Stimulated activated CD8-positive, alpha-beta memory T cell treated with anti-CD3 and anti-CD28 coated beads, Interleukin-4, amount 100 ng/mL, for 24 hours (primary cell): ENCODE data around the gene VASN.

ENCODE experiments used
- DNase-seq: peaks from one replicate; pipeline ENCODE4 v3.0.0-alpha.2; 2020; ENCODE audit warnings: low read depth

Gene VASN

DNA sequence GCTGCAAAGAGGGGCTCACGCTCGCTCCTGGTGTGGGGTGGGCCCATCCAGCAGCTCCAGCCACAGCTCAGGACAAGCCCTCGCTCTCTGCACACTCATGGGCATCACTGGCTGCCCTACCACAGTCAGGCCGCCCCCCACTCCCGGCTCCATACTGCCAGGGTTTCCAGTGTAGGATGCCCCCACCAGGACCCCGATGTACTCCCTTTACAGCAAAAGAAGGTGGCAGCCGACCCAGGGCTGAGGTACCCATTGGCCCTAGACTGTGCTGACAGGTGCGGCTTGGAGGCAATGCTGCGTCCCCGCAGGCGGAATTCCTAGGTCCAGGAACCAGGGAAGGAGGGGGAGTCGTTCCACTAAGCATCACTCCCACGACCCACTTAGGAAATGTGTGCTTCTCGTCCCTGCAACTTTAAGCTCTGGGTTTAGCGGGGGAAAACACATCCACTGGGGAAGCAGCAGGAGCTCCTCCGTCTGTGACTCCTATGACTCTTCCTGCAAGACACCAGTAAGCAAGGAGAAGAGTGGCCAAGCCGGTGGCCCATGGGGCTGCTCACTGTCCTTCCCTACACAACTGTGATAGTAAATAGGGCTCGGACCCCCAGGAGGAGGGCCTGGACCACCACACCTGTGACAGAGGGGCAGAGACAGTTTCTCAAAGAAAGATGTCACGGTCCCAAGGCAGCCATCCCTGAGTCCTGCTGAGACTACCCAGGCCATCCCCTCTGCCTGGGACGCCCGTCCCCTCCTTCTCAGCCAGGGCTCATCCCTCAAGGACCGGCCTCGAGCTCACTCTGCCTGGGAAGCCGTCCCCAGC lies 31.7 kb downstream of the VASN start:
- DNase-seq: no peak

DNA sequence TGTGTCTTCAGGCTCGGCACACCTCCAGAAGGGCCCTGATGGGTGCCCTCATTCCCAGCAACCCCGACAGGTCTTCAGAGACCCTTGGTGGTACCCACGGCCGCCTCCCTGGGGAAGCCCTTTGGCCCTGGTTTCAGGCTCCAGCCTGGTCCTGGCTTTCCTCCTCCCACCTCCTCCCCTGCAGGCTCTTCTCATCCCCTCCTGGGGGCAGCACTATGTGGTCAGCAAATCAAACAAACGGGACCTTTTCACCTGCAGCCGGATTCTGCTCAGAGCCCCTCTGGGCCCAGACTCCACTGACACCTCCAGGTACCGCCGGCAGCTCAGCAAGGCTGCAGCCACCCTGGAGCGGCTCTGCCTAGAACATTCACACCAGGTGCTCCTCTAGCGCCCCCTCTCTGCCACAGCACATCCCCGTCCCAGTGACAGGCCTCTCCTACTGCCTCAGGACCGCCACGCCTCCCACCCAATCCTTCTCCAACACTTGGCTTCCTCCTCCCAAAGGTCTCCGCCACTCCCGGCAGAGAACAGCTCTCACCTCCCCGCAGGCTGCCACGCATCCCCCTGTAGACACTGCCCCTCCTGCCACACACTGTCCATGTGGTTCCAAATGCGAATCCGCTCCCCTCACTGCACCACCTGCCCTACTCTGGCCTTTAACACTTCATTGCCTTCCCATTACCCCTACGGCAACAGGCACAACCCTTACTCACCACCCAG lies 32.8 kb downstream of the VASN start:
- DNase-seq: no peak

DNA sequence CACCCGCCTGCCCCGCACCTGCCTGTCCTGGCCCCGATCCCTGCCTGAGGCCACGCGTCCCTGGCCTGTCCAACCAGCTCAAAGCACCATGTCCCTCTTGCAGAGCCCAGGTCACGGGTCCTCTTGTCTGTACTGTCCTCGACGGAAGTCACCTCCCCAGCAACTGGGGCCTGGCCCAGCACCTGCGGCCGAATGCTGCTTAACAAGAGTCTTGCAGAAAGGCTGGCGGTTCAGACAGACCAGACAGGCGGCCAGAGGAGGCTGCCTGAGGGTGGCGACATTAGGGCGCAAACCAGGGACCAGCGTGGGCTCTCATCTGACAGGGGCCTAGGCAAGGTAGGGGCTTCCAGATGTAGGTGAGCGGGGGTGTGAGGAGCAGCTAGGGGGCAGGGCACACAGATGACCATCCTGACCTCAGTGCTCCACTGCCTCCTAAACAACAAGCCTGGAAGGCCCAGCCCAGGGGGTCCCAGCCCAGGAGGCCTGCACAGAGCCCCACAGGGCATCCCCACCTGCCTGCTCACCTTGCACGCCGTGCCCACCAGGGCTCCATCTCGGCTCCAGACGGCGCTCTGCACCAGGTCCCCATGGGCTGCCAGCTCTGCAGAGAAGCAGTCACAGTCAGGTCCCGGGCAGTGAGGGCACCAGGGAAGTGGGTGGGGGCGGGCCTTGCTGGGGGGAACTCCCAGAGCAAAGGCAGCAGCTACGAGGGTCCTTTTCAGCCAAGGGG lies 33.5 kb downstream of the VASN start:
- DNase-seq: no peak

DNA sequence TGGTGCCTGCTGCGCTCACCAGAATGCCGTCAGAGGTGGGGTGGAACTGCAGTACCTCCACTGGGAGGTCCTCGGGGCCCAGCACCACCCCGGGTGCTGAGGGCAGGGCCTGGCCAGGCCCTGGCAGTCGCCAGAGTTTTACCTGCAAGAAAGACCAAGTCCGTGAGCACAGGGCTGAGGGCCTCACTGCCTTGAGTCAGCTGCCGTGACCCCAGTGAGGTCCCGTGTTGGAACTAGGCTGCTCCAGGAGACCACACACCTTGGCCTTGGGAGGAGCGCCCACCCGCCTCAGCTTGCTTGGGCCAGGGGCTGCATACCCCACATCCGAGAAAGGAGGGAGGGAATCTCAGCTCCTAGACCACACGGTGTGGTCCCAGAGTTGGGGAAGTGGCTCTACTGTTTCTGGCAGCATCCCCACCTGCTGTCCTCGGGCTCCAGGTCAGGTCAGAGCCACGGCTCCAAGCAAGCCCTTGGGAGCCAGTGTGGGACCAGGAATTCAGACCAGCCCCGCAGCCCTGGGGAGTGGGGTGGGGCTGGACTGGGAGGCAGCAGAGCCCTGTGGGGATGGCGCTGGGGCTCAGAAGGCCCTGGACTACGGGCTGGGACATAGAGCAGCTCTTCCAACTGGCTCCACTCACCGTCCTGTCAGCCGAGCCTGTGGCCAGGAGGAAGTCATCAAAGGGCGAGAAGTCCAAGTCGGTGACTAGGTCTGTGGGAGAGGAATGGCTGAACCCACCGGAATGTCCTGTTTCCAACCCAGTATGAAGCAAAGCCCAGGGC lies 36.1 kb downstream of the VASN start:
- no peak for DNase-seq

DNA sequence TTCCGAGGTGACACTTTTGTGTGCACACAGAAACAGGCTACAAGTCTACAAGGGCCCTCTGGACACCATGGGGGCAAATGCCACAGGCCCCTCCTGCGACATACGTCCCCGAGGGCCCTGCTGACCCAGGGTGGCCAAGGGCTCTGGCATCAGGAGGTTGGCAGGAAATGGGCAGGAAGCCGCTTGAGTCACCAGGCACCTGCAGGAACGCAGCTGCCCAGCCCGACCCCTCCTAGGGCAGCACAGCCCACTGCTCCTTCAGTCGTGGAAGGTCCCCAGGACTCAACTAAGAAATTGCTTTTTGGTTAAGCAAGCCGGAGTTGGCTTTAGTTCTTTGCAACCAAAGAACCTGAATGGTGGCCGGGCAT lies 36.7 kb downstream of the VASN start:
- DNase-seq: no peak

DNA sequence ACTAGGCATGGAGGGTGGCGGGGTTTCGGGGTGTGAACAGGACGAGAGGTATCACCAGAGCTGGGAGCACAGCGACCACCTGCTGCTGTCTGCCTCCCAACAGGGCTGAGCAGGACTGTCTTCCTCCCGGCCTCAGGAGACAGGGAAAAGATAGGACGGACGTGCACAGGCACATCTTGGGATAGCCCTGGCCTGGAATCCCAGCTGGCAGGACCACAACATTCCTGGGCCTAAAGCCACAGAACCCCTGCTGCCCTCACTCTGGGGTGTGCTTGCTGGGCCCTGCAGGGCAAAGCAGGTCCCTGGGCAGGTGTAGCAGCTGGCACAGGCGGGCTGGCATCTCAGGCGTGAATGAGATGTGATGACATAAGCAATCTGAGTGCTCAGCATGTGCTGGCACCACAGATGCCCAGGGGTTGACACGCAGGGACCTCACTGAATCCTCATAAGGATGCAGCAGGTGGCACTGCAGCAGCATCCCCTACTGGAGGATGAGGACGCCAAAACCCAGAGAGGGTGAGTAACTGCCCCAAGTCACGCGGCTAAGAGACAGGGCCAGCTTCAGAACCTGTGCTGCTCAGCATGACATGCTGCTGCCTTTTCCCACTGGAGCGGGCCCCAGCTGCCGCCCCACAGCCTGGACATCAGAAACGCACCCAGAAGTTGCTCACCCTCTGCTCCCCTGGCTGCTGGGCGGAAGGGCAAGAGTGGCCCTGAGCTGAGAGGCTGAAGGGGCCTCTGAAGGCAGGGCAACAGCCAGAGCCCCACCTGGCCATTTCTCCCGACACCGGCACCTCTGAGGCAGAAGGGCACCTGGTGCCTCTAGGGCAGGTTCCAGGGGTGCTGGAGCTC lies 37.7 kb downstream of the VASN start:
- no peak for DNase-seq

DNA sequence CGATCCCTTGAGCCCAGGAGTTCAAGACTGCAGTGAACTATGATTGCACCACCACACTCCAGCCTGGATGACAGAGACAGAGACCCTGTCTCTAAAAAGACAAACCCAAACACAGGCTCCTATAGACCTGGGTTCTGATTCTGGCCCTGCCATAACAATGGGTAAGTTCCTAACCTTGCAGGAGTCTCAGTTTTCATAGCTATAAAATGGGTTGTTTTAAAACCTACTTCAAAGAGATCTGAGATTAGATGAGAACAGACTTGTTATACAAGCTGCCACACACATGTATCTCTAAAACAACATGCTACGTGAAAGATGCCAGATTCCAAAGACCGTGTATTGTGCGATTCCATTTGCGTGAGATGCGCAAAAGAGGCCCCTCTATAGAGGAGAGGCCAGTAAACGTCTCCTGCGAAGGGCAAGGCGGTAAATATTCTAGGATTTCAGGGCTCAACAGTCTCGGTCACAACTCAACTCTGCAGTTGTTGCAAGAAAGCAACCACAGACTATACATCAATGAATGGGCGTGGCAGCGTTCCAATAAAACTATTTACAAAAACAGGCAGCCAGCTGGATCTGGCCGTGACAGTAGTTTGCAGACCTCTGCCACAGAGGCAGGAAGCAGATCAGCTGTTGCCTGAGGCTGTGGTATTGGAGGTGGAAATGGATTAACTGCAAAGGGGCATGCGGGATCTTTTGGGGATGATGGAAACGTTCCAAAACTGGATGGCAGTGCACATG lies 38.9 kb downstream of the VASN start:
- DNase-seq: no peak

DNA sequence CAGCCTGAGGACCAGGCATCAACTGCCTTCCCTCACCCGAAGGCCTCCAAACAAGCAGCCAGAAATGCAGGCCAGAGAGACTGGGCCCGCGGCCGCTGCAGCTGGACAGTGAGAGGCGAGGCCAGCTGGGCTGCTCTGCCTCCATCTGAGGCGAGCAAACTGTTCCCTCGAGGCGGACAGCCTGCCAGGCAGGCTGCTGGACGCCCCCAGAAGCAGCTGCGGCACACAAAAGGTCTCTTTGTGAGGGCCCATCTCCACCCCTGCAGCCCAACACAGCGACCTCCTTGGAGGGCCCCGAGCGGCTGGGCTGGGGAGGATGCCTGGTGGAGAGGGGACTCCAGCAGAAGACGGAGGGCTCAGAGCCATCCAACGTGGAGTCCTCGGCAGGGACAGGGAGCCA lies 40.0 kb downstream of the VASN start:
- no peak for DNase-seq

DNA sequence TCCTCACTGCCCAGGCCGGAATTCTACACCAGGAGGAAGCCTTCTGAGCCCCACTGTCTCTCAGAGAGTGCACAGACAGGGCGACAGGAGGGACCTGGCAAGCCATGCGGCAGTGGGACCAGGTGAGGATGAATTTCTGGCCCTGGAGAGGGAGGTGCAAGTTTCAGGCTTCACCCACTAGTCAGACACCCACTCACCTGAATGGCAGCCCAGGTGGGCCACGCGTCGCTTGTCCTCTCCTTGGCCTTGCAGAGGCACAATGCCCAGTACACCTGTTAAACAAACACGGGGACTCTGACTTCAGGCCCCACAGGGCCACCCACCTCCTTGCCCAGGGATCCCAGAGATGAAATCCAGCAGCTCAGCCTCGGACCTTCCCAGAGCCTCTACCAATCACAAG lies 40.5 kb downstream of the VASN start:
- no peak for DNase-seq

DNA sequence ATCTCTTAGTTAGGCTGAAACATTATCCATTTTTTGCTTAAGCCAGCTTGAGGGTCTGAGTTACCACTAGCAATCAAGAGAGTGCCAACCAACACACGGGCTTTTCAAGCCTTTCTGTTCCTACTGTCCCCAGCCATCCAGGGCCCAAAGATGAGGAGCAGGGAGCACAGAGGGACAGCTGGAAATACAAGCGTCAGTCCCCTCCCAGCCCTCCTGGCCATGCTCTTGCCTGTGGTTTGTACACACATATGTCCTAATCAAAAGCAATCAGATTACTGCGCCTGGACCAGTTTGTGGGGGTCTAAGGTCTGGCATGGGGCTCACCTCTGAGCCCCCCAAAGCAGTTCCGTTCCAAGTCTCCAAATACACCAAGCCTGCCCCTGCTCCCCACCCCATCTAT lies 41.2 kb downstream of the VASN start:
- no peak for DNase-seq

DNA sequence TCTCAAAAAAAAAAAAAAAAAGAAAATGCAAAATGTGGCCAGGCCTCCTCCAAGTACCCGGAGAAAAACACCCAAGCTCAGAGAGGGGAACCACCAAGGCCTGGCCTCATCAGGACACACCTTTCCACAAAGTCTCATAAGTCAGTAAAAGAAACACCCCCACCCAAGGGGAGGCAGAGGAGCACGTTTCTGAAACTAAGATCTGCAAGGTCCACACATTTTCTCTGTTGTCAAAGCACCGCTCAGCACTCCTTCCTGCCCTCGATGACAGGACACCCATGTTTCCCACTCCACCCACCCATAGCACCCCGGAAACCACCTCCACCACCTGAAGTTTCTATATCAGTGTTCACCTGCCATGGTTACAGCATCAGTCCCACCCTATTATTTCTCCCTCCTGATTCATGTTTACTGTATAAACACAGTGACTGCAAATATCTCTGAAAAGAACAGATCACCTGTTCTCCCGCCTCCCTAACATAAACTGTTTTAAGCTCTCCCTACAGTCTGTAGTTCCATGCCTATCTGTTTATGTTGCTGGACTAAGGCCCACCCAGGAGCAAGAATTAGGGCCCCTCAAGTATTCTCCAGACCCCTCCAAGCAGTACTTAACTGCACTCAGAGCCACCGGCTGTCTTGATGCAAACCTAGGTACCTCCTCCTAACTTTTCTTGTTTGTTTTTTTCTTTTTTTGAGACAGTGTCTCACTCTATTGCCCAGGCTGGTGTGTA lies 42.7 kb downstream of the VASN start:
- DNase-seq: peak; percentile 74

DNA sequence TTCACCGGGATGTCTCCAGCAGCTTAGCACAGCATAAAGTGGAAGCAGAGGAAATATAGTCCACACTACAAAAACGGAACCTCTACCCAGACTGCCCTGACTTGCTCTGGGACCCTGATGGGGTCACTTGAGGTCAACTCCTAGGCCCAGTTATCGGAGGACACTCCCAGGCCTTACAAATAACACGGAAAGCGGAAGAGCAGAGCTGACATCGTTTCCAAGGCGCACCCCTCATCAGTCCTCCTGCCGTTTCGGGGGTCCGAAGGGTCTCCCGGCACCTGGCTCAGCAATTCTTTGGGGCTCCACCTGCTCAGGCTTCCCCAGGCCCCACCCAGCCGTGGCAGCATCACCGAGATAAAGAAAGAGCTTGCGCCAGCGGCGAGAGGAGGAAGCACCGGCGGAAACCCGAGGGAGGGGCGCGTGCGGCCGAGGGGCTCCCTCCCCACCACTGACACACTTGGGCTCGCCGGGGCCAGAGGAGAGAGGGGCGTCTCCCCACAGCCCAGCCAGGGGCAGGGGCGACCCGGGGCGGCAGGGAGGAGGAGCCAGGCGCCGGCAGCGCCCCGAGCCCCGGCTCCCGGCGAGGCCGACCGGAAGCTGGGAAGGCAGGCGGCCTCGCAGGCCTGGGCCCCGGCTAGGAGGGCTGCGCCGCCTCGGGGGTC lies 44.0 kb downstream of the VASN start:
- DNase-seq: peak; percentile 34

DNA sequence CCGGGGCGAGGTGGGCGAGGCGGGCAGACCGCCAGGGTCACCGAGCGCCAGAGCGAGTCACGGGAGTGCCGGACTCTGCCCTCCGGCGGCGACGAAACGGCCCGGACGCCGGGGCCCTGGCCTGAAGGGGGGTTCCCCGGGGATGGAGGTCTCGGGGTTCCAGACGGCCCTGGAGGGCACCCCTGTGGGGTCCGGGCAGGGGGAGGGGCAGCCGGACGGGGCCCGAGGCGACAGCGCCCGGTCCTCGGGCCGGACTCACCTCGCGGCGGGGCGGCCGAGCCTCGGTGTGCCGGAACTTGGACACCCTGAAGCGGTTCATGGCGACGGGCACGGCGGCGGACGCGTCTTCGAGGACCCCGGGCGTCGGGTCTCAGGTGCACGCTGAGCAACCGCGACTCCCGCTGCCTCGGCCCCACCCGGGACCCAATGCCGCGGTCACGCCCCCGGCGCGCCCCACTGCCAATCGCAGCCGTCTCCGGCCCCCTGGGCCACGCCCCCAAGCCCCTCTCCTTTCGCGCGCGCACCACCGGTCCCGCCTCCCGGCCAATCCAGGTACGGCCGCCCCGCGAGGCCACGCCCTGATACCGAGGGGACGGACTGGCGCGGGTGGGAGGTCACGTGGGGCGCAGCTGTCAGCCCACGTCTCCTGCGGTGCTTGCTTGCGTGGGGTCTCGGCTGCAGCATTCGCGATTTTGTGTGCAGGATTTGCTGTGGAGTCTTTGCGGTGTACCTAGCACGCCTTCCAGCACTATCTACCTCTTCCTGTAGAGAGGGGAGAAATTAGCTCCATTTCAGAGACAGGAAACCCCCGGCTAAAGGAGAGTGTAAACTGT lies 44.8 kb downstream of the VASN start, which contains the start of gene CORO7:
Gene CORO7, minus strand, starts transcription at position 397 of the 833 bp plus-strand sequence. Its CDS starts 78 bp downstream, at position 319.
- DNase-seq: peak; percentile 98

DNA sequence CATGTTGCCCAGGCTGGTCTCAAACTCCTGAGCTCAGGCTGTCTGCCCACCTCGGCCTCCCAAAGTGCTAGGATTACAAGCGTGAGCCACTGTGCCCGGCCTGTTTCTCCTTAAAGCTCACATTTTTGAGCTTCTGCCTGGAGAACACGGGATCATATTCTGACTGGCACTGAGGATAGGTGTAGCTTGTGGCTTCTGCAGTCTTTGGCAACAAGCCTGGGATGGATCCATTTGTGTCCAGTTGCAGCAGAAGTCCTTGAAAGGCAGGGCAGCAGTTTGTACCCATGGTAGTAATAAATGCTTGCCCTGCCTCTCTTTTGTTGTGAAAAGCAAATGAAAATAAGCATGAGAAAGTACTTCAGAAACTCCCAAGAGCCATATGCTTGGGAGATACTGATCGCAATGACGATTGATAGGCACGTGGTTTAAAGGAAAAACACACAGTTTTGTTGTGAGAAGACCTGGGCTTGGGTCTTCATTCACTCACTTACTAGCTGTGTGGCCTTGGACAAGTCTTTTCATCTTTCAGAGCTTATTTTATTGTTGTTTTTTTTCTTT lies 47.8 kb downstream of the VASN start:
- no peak for DNase-seq

DNA sequence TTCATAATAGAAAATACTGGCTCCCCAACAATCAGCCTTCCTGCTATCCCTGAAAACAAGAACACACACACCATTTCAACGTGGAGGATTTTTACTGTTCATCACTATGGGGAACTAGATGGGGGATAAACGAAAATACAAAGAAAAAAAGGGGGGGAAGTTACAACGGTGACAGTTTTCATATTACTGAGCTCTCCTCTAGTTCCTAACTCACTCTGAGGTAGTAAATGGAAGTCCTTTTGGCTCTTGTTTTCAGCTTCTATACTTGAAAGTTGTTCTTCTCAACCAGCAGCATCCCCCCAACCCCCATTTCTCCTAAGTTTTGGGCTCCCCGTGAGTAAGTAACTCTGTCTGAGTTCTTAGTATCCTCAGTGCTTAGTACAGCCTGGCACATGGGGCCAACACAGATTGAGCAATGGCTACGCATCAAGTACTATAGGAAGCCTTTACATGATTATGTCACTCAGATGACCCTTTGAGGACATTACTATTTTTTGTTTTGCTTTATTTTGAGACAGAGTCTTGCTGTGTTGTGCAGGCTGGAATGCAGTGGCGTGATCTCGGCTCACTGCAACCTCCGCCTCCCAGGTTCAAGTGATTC lies 49.0 kb downstream of the VASN start:
- DNase-seq: no peak

DNA sequence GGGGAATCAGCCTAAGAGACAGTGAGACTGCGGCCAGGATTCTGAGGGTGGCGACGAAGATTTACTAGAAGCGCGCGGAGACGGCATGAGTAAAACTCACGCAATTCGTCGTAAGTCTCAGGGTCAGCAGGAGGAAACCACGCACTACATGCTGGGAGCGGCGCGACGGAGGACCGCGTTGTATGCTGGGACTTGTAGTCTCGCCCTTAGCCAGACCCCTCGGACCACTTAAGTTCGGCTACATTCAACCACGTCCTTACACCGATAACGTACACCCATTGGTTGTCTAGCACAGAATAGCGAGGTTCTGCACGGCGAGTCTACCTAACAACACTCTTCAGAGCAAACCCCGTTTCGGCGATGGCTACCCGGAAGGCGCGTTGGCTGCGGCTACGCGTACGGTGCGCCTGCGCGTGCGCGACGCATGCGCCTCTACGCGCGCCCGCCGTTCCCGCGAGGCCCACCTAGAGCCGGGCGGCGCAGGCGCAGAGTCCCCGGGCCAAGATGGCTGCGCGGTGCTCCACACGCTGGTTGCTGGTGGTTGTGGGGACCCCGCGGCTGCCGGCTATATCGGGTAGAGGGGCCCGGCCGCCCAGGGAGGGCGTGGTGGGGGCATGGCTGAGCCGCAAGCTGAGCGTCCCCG lies 53.9 kb downstream of the VASN start, which contains the start of gene DNAJA3:
Gene DNAJA3, plus strand, starts transcription at position 491 of the 643 bp plus-strand sequence. Its CDS starts 14 bp downstream, at position 505.
- peak; percentile 91 for DNase-seq
